ENCODE data around the gene UBE2J2. TPM values are rescaled to one million over a fixed set of nuclear protein-coding genes. Genes with fewer than 3 reads are reported as not detected.

UBE2J2 gene
- total and polyA plus RNA-seq, 2 of the 13 experiments (the other 11 are each of a cell fraction or from before 2014, with no cell fraction given): 25.4 to 29.4 TPM

DNA sequence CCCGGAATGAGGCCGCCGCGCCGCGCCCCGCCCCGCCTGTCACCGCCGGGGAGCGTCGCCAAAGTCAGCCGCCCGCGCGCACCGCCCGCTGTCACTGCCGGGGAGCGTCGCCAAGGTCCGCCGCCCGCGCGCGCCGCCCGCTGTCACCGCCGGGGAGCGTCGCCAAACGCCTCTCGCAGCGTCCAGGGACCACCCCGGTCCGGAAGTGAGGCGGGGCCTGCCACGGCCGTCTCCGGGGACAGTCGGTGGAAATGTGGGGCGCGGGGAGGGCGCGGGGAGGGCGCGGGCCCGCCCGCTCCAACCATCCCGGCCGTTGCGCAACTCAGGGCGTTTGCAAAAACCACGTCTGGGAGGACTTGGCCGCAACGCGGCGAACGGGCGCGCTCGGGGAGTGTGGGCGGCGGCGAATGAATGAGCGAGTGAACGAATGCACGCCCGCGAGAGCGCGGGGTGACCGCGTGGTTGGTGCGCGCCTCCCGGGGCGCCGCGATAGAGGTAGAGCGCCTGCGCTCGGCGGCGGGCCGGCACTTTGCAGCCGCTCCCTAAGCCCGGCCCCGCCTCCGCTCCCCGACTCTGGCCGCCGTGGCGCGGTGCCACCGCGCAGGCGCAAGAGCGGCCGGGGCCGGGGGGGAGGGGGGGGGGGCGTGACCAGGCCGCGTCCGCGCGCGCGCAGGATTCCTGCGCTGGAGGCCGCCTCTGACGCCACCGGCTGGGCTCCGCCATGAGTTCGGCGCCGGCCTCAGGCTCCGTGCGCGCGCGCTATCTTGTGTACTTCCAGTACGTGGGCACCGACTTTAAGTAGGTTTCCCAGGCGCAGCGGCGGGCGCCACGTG is 34.5 kb upstream of the UBE2J2 start, which contains the start of the genes ACAP3 and PUSL1 (continued):
- TF ChIP-seq, protein P1, sequence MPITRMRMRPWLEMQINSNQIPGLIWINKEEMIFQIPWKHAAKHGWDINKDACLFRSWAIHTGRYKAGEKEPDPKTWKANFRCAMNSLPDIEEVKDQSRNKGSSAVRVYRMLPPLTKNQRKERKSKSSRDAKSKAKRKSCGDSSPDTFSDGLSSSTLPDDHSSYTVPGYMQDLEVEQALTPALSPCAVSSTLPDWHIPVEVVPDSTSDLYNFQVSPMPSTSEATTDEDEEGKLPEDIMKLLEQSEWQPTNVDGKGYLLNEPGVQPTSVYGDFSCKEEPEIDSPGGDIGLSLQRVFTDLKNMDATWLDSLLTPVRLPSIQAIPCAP (CRISPR knock-in tag; IDR thresholded peaks at IDR 0.05; ENCODE audit: low read depth): no peak
- TF ChIP-seq ZFP37 (CRISPR knock-in tag; IDR thresholded peaks at IDR 0.05; ENCODE audit: borderline replicate concordance): no peak
- peak; percentile 24; the same call in 1 of the 2 replicates for TF ChIP-seq HNF4G (IDR thresholded peaks at IDR 0.05; ENCODE audit: borderline replicate concordance, low read depth, low read length)
- no peak; the same call in 1 of the 2 replicates for TF ChIP-seq HNF4G (CRISPR knock-in tag; IDR thresholded peaks at IDR 0.05; ENCODE audit: borderline replicate concordance, low read depth)
- TF ChIP-seq ZNF564 (CRISPR knock-in tag; IDR thresholded peaks at IDR 0.05): 0 out of 2 replicates have a peak, but pooled peaks have one; percentile 44
- TF ChIP-seq SRSF4 (IDR thresholded peaks at IDR 0.05; ENCODE audit: low read depth, low read length, poor library complexity, severe bottlenecking): no peak
- no peak for TF ChIP-seq ZNF720 (CRISPR knock-in tag; IDR thresholded peaks at IDR 0.05)
- no peak for TF ChIP-seq PCBP1 (IDR thresholded peaks at IDR 0.05; ENCODE audit: borderline replicate concordance, low read depth, low read length)
- TF ChIP-seq ZNF44 (CRISPR knock-in tag; IDR thresholded peaks at IDR 0.05): no peak
- TF ChIP-seq KDM6A (CRISPR knock-in tag; IDR thresholded peaks at IDR 0.05; ENCODE audit: low read depth): no peak
- no peak; the same call in 1 of the 2 replicates for TF ChIP-seq ZSCAN9 (CRISPR knock-in tag; IDR thresholded peaks at IDR 0.05; ENCODE audit: borderline replicate concordance)
- TF ChIP-seq KMT2B (CRISPR knock-in tag; IDR thresholded peaks at IDR 0.05): peak; percentile 42; the same call in 1 of the 2 replicates
- no peak for TF ChIP-seq RFX1 (IDR thresholded peaks at IDR 0.05)
- no peak for TF ChIP-seq ZNF883 (CRISPR knock-in tag; IDR thresholded peaks at IDR 0.05; ENCODE audit: not compliant biosample characterization)
- peak; percentile 61; the same call in 1 of the 2 replicates for TF ChIP-seq RXRA (CRISPR knock-in tag; IDR thresholded peaks at IDR 0.05)
- TF ChIP-seq, protein P2, sequence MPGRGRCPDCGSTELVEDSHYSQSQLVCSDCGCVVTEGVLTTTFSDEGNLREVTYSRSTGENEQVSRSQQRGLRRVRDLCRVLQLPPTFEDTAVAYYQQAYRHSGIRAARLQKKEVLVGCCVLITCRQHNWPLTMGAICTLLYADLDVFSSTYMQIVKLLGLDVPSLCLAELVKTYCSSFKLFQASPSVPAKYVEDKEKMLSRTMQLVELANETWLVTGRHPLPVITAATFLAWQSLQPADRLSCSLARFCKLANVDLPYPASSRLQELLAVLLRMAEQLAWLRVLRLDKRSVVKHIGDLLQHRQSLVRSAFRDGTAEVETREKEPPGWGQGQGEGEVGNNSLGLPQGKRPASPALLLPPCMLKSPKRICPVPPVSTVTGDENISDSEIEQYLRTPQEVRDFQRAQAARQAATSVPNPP (CRISPR knock-in tag; IDR thresholded peaks at IDR 0.05): no peak
- peak; percentile 8; the same call in 1 of the 2 replicates for TF ChIP-seq FOXO1 (CRISPR knock-in tag; IDR thresholded peaks at IDR 0.05)
- no peak for TF ChIP-seq ZNF460 (CRISPR knock-in tag; IDR thresholded peaks at IDR 0.05; ENCODE audit: borderline replicate concordance)
- no peak; the same call in 1 of the 2 replicates for TF ChIP-seq EED (CRISPR knock-in tag; IDR thresholded peaks at IDR 0.05)
- TF ChIP-seq SOX5 (CRISPR knock-in tag; IDR thresholded peaks at IDR 0.05; ENCODE audit: borderline replicate concordance): no peak
- 0 out of 2 replicates have a peak, but pooled peaks have one; percentile 29 for TF ChIP-seq BORCS8-MEF2B (CRISPR knock-in tag; IDR thresholded peaks at IDR 0.05)
- peak; percentile 45; the same call in 1 of the 2 replicates for TF ChIP-seq ARNTL (CRISPR knock-in tag; IDR thresholded peaks at IDR 0.05)
- peak; percentile 44; the same call in 1 of the 2 replicates for TF ChIP-seq IRF2 (CRISPR knock-in tag; IDR thresholded peaks at IDR 0.05)
- TF ChIP-seq, protein P3, sequence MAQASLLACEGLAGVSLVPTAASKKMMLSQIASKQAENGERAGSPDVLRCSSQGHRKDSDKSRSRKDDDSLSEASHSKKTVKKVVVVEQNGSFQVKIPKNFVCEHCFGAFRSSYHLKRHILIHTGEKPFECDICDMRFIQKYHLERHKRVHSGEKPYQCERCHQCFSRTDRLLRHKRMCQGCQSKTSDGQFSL (CRISPR knock-in tag; IDR thresholded peaks at IDR 0.05): peak; percentile 86; the same call in 1 of the 2 replicates
- no peak for TF ChIP-seq FOXA1 (IDR thresholded peaks at IDR 0.05)
- 0 out of 2 replicates have a peak, but pooled peaks have one; percentile 30 for TF ChIP-seq FOXA1 (CRISPR knock-in tag; IDR thresholded peaks at IDR 0.05)
- TF ChIP-seq, protein P4, sequence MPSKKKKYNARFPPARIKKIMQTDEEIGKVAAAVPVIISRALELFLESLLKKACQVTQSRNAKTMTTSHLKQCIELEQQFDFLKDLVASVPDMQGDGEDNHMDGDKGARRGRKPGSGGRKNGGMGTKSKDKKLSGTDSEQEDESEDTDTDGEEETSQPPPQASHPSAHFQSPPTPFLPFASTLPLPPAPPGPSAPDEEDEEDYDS (CRISPR knock-in tag; IDR thresholded peaks at IDR 0.05): peak; percentile 21; the same call in 1 of the 2 replicates
- TF ChIP-seq, protein P5, sequence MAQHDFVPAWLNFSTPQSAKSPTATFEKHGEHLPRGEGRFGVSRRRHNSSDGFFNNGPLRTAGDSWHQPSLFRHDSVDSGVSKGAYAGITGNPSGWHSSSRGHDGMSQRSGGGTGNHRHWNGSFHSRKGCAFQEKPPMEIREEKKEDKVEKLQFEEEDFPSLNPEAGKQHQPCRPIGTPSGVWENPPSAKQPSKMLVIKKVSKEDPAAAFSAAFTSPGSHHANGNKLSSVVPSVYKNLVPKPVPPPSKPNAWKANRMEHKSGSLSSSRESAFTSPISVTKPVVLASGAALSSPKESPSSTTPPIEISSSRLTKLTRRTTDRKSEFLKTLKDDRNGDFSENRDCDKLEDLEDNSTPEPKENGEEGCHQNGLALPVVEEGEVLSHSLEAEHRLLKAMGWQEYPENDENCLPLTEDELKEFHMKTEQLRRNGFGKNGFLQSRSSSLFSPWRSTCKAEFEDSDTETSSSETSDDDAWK (CRISPR knock-in tag; IDR thresholded peaks at IDR 0.05): no peak

Measured in HepG2 (cell line).